HCT116 (cell line): Measurements from ENCODE around the gene TRIM56.

ENCODE experiments used
- JUND ChIP-seq: IDR thresholded peaks from 2 replicates; pipeline ENCODE4 v1.6.1; 2012
- POLR2A ChIP-seq: IDR thresholded peaks from 2 replicates; pipeline ENCODE4 v1.7.0; 2011; ENCODE audit warnings: borderline replicate concordance; ENCODE audit not compliant: insufficient read depth, insufficient read length; ENCODE audit errors: extremely low read depth
- TF ChIP-seq, protein P1 (sequence below), 3 experiments: fragments of 200-600 bp in 1 of 3; sonication (generic) in 1 of 3; IDR thresholded peaks in 2 of 3; conservative IDR thresholded peaks in 1 of 3; 2 replicates each; pipeline ENCODE4 v1.5.1; 2012 to 2017; ENCODE audit warnings: low read depth in 2 of 3, low read length in 2 of 3, antibody characterized with exemption in 1 of 3, borderline replicate concordance in 1 of 3, control low read depth in 1 of 3, mild to moderate bottlenecking in 1 of 3, mixed read lengths in 1 of 3, mixed run types in 1 of 3, moderate library complexity in 1 of 3; ENCODE audit not compliant: insufficient read depth in 1 of 3

- TF ChIP-seq POLR2A (no peak), JUND (no peak)
- TF ChIP-seq, protein P1, sequence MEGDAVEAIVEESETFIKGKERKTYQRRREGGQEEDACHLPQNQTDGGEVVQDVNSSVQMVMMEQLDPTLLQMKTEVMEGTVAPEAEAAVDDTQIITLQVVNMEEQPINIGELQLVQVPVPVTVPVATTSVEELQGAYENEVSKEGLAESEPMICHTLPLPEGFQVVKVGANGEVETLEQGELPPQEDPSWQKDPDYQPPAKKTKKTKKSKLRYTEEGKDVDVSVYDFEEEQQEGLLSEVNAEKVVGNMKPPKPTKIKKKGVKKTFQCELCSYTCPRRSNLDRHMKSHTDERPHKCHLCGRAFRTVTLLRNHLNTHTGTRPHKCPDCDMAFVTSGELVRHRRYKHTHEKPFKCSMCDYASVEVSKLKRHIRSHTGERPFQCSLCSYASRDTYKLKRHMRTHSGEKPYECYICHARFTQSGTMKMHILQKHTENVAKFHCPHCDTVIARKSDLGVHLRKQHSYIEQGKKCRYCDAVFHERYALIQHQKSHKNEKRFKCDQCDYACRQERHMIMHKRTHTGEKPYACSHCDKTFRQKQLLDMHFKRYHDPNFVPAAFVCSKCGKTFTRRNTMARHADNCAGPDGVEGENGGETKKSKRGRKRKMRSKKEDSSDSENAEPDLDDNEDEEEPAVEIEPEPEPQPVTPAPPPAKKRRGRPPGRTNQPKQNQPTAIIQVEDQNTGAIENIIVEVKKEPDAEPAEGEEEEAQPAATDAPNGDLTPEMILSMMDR (IDR thresholded peaks at IDR 0.05 in 2 of 3, conservative IDR thresholded peaks at IDR 0.05 in 1 of 3; ENCODE audit: borderline replicate concordance in 1 of 3, insufficient read depth in 1 of 3, low read depth in 2 of 3, low read length in 2 of 3) = no peak
These were observed 16.7 kb downstream of the TRIM56 start for GRCh38 chr7:101102026-101102425.
